Measurements from ENCODE around the gene CHD5.

DNA sequence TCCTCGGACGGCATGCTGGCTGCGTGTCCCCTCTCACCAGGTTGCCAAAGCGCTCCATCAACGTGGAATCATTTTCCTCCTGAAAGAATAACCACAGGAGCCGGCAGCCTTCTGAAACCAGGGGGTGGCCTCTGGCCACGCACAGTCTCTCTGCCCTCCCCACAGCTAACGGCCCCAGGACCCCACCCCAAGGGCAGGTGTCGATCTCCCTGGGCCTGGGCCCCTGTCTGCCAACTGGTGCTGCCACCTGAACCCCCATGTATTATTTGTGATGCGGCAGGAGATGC, 88.4 kb downstream of the CHD5 start:
- TF ChIP-seq, protein P1, sequence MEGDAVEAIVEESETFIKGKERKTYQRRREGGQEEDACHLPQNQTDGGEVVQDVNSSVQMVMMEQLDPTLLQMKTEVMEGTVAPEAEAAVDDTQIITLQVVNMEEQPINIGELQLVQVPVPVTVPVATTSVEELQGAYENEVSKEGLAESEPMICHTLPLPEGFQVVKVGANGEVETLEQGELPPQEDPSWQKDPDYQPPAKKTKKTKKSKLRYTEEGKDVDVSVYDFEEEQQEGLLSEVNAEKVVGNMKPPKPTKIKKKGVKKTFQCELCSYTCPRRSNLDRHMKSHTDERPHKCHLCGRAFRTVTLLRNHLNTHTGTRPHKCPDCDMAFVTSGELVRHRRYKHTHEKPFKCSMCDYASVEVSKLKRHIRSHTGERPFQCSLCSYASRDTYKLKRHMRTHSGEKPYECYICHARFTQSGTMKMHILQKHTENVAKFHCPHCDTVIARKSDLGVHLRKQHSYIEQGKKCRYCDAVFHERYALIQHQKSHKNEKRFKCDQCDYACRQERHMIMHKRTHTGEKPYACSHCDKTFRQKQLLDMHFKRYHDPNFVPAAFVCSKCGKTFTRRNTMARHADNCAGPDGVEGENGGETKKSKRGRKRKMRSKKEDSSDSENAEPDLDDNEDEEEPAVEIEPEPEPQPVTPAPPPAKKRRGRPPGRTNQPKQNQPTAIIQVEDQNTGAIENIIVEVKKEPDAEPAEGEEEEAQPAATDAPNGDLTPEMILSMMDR (optimal IDR thresholded peaks at IDR 0.05 in 1 of 3, IDR thresholded peaks at IDR 0.05 in 1 of 3, conservative IDR thresholded peaks at IDR 0.05 in 1 of 3; ENCODE audit: extremely low read depth in 1 of 3, insufficient read depth in 2 of 3, low read length in 3 of 3): no peak
- no peak for TF ChIP-seq EZH2 (IDR thresholded peaks at IDR 0.05; ENCODE audit: low read length)

All from keratinocyte (primary cell).